Measurements from ENCODE around the gene COL5A1.

DNA sequence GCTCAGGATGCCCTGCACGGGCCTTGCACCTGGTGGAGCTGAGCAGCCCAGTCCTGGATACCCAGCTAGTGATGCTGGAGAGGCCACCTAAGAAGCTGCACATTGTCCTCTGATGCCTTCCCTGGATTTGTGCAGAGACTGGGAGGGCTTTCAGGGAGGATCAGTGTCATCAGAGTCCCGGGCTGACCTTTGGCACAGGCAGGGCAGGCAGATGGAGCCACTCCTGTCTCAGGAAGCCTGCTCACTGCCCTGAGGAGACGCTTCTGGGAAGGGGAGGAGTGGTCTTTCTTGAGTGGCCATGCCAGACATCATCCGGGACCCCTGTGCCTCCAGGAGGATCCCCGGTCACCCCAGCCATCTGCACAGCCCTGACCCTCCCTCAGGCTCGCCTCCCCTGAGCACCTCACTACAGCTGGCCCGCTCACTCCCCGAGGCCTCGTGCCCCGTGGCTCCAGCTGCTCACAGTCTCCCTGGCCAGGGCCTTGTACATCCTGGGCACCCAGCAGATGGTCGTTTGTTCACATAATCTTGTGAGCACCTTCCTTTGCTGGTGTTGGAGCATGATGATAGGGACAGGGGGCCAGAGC, 191.8 kb downstream of the COL5A1 start:
- TF ChIP-seq CTCF (IDR thresholded peaks at IDR 0.05) (no peak), POLR2A (IDR thresholded peaks at IDR 0.05) (no peak)
